C4-2B (cell line): ENCODE measurements around the gene ANP32B.

Experiments
- CTCF ChIP-seq: fragments of 450-650 bp; conservative IDR thresholded peaks from 2 replicates; pipeline ENCODE4 v1.5.1; 2017; ENCODE audit warnings: mild to moderate bottlenecking
- ZFX ChIP-seq: fragments of 450-650 bp; IDR thresholded peaks from 2 replicates; pipeline ENCODE4 v1.6.1; 2017

- TF ChIP-seq CTCF (no peak), ZFX (no peak)
Observed at GRCh38 chr9:98019098-98019497, 36.0 kb downstream of the ANP32B start.
